ENCODE results near the gene CAPN15.

DNA sequence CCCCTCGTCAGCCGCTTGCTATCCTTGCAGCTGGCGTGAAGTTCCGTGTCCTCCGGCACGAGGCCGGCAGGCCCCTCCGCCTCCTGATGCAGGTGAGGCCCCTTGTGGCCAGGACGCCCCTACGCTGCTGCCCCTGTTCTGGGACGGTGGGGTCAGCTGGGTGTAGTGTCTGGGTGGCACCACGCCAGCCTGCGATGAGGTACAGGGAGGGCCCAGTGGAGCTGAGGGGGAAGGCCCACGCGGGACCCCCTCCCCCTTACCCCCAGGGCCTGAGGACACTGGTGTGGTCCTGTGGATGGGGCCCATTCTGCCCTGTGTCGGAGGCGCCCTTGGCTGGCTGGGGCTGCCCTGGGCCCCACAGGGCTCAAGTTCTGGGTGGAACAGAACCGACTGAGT is 54.7 kb downstream of the CAPN15 start:
- TF ChIP-seq, protein P1, sequence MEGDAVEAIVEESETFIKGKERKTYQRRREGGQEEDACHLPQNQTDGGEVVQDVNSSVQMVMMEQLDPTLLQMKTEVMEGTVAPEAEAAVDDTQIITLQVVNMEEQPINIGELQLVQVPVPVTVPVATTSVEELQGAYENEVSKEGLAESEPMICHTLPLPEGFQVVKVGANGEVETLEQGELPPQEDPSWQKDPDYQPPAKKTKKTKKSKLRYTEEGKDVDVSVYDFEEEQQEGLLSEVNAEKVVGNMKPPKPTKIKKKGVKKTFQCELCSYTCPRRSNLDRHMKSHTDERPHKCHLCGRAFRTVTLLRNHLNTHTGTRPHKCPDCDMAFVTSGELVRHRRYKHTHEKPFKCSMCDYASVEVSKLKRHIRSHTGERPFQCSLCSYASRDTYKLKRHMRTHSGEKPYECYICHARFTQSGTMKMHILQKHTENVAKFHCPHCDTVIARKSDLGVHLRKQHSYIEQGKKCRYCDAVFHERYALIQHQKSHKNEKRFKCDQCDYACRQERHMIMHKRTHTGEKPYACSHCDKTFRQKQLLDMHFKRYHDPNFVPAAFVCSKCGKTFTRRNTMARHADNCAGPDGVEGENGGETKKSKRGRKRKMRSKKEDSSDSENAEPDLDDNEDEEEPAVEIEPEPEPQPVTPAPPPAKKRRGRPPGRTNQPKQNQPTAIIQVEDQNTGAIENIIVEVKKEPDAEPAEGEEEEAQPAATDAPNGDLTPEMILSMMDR (IDR thresholded peaks at IDR 0.05 in 8 of 11, conservative IDR thresholded peaks at IDR 0.05 in 3 of 11): no peak
- TF ChIP-seq POLR2AphosphoS5 (IDR thresholded peaks at IDR 0.05): peak in 1 of 3 donors; percentile 36

Measured in spleen (tissue), 7 donors.